RPMI7951 (cell line): ENCODE results near the gene DNAJC2. TPM values are rescaled to one million over a fixed set of nuclear protein-coding genes. Genes with fewer than 3 reads are reported as not detected.
A peak's percentile ranks its signal among the peaks of the same experiment; 100 is the strongest.

Source experiments
- DNase-seq: peaks from one replicate; pipeline ENCODE4 v3.0.0-alpha.2; 2012; ENCODE audit warnings: low read depth
- total RNA-seq: library from RNA; depleted of rRNA; stranded (reverse); fragments of >200 nt; shearing (Covaris generic); gene quantifications from 2 replicates; pipeline ENCODE4 v1.2.3, GENCODE V29; 2014; rRNA removed

Gene DNAJC2
- total RNA-seq, result 16.8 and 22.1 TPM in 2 replicates

GRCh38 chr7:103344453-103345149 lies at the start of gene DNAJC2:
Gene DNAJC2, minus strand, starts transcription at chr7:103344767. Its CDS starts 145 bp downstream, at chr7:103344622.
- DNase-seq, result peak; percentile 94

- DNase-seq, result no peak
These were observed 47.4 kb upstream of the DNAJC2 start for GRCh38 chr7:103391976-103392375.

GRCh38 chr7:103391150-103391549 lies 46.6 kb upstream of the DNAJC2 start:
- DNase-seq, result no peak

- no peak for DNase-seq
These were observed 44.7 kb upstream of the DNAJC2 start for GRCh38 chr7:103389263-103389662.

GRCh38 chr7:103388469-103389140 lies 44.0 kb upstream of the DNAJC2 start:
- no peak for DNase-seq

GRCh38 chr7:103387242-103387641 lies 42.7 kb upstream of the DNAJC2 start:
- no peak for DNase-seq

- DNase-seq, result no peak
These were observed 37.5 kb upstream of the DNAJC2 start for GRCh38 chr7:103382032-103382402.

GRCh38 chr7:103381280-103382031 lies 36.9 kb upstream of the DNAJC2 start:
- DNase-seq, result no peak

GRCh38 chr7:103380395-103381191 lies 36.0 kb upstream of the DNAJC2 start:
- DNase-seq, result no peak

GRCh38 chr7:103379270-103379975 lies 34.9 kb upstream of the DNAJC2 start:
- no peak for DNase-seq

GRCh38 chr7:103373866-103374643 lies 29.5 kb upstream of the DNAJC2 start:
- no peak for DNase-seq

- no peak for DNase-seq
These were observed 24.9 kb upstream of the DNAJC2 start for GRCh38 chr7:103369432-103369831.

GRCh38 chr7:103349805-103350204 lies 5.2 kb upstream of the DNAJC2 start:
- no peak for DNase-seq

- no peak for DNase-seq
These were observed 4.4 kb upstream of the DNAJC2 start for GRCh38 chr7:103348959-103349358.

GRCh38 chr7:103348452-103348851 lies 3.9 kb upstream of the DNAJC2 start:
- no peak for DNase-seq

GRCh38 chr7:103347507-103348267 lies 3.1 kb upstream of the DNAJC2 start, which contains the start of gene PSMC2:
Gene PSMC2, plus strand, starts transcription at chr7:103347643. Its CDS starts 69 bp downstream, at chr7:103347712.
- peak; percentile 93 for DNase-seq

GRCh38 chr7:103346396-103346795 lies 1.8 kb upstream of the DNAJC2 start:
- DNase-seq, result peak; percentile 7

GRCh38 chr7:103343758-103344452 lies 662 bp downstream of the DNAJC2 start:
- peak; percentile 31 for DNase-seq

- no peak for DNase-seq
These were observed 1.2 kb downstream of the DNAJC2 start for GRCh38 chr7:103343332-103343731.
